ENCODE measurements around the gene CCDC80. TPM values are rescaled to one million over a fixed set of nuclear protein-coding genes. Genes with fewer than 3 reads are reported as not detected.

Gene CCDC80
- total RNA-seq, 8 experiments from 2014 or later = 1.3 to 681 (median 4.0) TPM

- H3K27ac ChIP-seq = no peak overlapping the region
- ATAC-seq (replicated peaks in 6 of 8) = no peak
- in situ Hi-C loops (cut with MboI; ENCODE audit: low pct_unique_long_range_greater_than_20kb in 2 of 9, low sequenced_read_pairs in 9 of 9, unreplicated experiment in 9 of 9) = loop anchor here in 6 of 9 experiments (25.0 kb wide), 3 partner anchors 185 to 660 kb away; partner anchors contain the start of genes CD200R1 (in 6 of the 6) and GTPBP8 (in 6 of the 6)
- H3K4me3 ChIP-seq = no peak overlapping the region
- 25 to 94% (median 81%) methylated on average over 1 to 4 of the region's 4 CpGs; no CpG with 5 or more reads in 1 of the 10 experiments for WGBS, 10 experiments
- peaks cover 16 to 20% of the 10 kb centered on the region in 2 donors for H3K4me1 ChIP-seq (replicated peaks in 1 of 2)
These were observed 13.5 kb downstream of the CCDC80 start for GRCh38 chr3:112627419-112627818.

GRCh38 chr3:112623717-112624116 lies 17.2 kb downstream of the CCDC80 start:
- no peak for ATAC-seq (replicated peaks in 6 of 8)
- Histone ChIP-seq H3K27ac (no peak overlapping the region), H3K4me1 (replicated peaks in 1 of 2) (no peaks in the 10 kb centered on the region), H3K4me3 (no peak overlapping the region)
- 60 to 100% (median 93%) methylated on average over 1 of the region's 1 CpG; no CpG with 5 or more reads in 4 of the 10 experiments for WGBS, 10 experiments
- in situ Hi-C loops (cut with MboI; ENCODE audit: low pct_unique_long_range_greater_than_20kb in 2 of 9, low sequenced_read_pairs in 9 of 9, unreplicated experiment in 9 of 9) = no loop called here

- 47 to 100% (median 82%) methylated on average over 1 to 5 of the region's 5 CpGs for WGBS, 10 experiments
- Histone ChIP-seq H3K4me3 (no peak overlapping the region), H3K4me1 (replicated peaks in 1 of 2) (no peaks in the 10 kb centered on the region), H3K27ac (no peak overlapping the region)
- in situ Hi-C loops (cut with MboI; ENCODE audit: low pct_unique_long_range_greater_than_20kb in 2 of 9, low sequenced_read_pairs in 9 of 9, unreplicated experiment in 9 of 9) = no loop called here
- ATAC-seq (replicated peaks in 6 of 8) = no peak
These were observed 17.7 kb downstream of the CCDC80 start for GRCh38 chr3:112623213-112623612.

DNA sequence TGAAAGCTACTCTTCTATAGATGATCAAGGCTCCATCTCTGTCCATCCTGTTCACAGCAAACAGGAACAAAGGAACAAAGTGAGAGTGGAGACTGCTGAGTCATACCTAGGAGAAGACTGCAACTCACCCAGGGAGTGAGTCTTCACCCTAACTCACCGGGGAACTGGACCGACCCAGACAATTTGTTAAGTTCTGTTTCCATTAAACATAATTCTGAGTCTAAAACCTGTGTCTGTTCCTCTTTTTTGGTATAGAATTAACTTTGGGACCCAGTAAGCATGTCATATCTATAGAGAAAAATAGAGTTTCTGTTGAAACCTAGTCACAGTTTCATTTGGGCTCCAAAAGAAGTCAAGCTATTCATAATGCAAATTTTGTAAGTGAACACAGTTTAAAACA lies 21.6 kb downstream of the CCDC80 start:
- in situ Hi-C loops (cut with MboI; ENCODE audit: low pct_unique_long_range_greater_than_20kb in 2 of 9, low sequenced_read_pairs in 9 of 9, unreplicated experiment in 9 of 9) = no loop called here
- Histone ChIP-seq H3K4me3 (no peak overlapping the region), H3K4me1 (replicated peaks in 1 of 2) (no peaks in the 10 kb centered on the region), H3K27ac (no peak overlapping the region)
- peak in 2 of 8 experiments; percentile 10 to 26 for ATAC-seq (replicated peaks in 6 of 8)
- 10 to 95% (median 69%) methylated on average over 1 to 2 of the region's 2 CpGs; no CpG with 5 or more reads in 2 of the 10 experiments for WGBS, 10 experiments

GRCh38 chr3:112617285-112617684 lies 23.7 kb downstream of the CCDC80 start:
- 60 to 100% (median 85%) methylated on average over 1 to 2 of the region's 2 CpGs; no CpG with 5 or more reads in 4 of the 10 experiments for WGBS, 10 experiments
- Histone ChIP-seq H3K4me1 (replicated peaks in 1 of 2) (peaks cover 0 to 3% of the 10 kb centered on the region in 2 donors), H3K4me3 (no peak overlapping the region), H3K27ac (no peak overlapping the region)
- peak in 1 of 8 experiments; percentile 54 for ATAC-seq (replicated peaks in 6 of 8)
- in situ Hi-C loops (cut with MboI; ENCODE audit: low pct_unique_long_range_greater_than_20kb in 2 of 9, low sequenced_read_pairs in 9 of 9, unreplicated experiment in 9 of 9) = no loop called here

DNA sequence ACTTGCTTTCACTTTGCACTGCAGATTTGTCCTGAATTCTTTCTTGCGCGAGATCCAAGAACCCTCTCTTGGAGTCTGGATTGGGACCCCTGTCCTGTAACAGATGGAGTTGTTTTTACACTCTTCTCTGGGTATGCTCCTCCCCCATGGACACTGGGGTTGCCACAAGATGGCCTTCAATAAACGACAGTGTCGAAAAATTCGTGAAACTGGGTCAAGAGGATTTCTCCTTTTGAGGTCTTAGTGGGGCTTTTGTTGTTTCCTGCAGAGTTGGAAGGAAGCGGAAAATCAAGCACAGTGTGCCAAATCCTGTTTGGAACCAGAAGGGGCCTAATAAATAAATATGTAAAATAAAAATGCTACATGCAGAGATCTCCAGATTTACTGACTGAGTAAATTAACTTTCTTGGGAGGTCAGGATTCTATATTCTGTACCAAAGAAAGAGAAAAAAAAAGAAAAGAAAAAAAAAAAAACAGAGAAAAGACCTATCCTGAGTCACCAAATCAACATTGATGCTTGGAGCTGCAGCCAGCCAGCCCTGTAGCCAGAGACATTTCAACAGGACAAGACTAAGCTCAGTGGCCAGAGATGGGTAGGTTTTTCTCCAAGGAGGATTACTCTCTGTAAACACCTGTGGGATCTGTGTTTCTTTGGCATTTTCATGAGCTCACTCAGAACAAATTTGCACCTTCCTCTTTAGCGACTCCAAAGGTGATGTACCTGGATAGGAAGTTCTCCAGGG lies 24.8 kb downstream of the CCDC80 start:
- 60 to 100% (median 79%) methylated on average over 1 to 7 of the region's 7 CpGs for WGBS, 10 experiments
- Histone ChIP-seq H3K4me3 (no peak overlapping the region), H3K4me1 (replicated peaks in 1 of 2) (peaks cover 0 to 12% of the 10 kb centered on the region in 2 donors), H3K27ac (no peak overlapping the region)
- in situ Hi-C loops (cut with MboI; ENCODE audit: low pct_unique_long_range_greater_than_20kb in 2 of 9, low sequenced_read_pairs in 9 of 9, unreplicated experiment in 9 of 9) = no loop called here
- ATAC-seq (replicated peaks in 6 of 8) = no peak

GRCh38 chr3:112611752-112612515 lies 29.0 kb downstream of the CCDC80 start:
- ATAC-seq (replicated peaks in 6 of 8) = peak in 4 of 8 experiments; percentile 16 to 83 (median 34)
- no peak overlapping the region for H3K4me3 ChIP-seq
- peaks cover 0 to 12% of the 10 kb centered on the region in 2 donors for H3K4me1 ChIP-seq (replicated peaks in 1 of 2)
- no peak overlapping the region for H3K27ac ChIP-seq
- in situ Hi-C loops (cut with MboI; ENCODE audit: low pct_unique_long_range_greater_than_20kb in 2 of 9, low sequenced_read_pairs in 9 of 9, unreplicated experiment in 9 of 9) = no loop called here
- 70 to 100% (median 84%) methylated on average over 1 to 4 of the region's 5 CpGs; no CpG with 5 or more reads in 2 of the 10 experiments for WGBS, 10 experiments

DNA sequence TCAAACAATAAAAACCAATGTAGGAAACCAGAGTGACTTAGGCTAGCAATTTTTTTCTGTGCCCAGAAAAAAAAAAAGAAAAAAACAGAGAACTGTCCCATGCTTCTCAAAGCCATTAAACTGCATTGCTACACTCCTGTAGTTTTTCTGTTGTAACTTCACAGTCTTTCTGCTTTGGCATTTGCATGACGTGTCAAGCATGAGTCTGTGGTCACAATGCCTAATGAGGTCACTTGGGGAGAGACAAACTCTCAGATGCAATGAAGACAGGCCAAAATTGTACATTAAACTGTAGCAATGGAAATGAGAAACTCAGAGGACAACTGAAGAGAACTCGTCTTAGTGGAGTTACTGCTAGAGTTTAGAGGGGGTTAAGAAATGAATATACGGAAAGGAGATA lies 30.8 kb downstream of the CCDC80 start:
- no peak overlapping the region for H3K27ac ChIP-seq
- in situ Hi-C loops (cut with MboI; ENCODE audit: low pct_unique_long_range_greater_than_20kb in 2 of 9, low sequenced_read_pairs in 9 of 9, unreplicated experiment in 9 of 9) = no loop called here
- 37 to 100% (median 83%) methylated on average over 2 to 3 of the region's 3 CpGs for WGBS, 10 experiments

GRCh38 chr3:112607863-112608262 lies 33.1 kb downstream of the CCDC80 start:
- in situ Hi-C loops (cut with MboI; ENCODE audit: low pct_unique_long_range_greater_than_20kb in 2 of 9, low sequenced_read_pairs in 9 of 9, unreplicated experiment in 9 of 9) = no loop called here
- H3K4me1 ChIP-seq (replicated peaks in 1 of 2) = peaks cover 6 to 19% of the 10 kb centered on the region in 2 donors
- no peak overlapping the region for H3K4me3 ChIP-seq
- no peak overlapping the region for H3K27ac ChIP-seq
- no peak for ATAC-seq (replicated peaks in 6 of 8)

More for the DNA sequence above, 30.8 kb downstream of the CCDC80 start:
- Histone ChIP-seq H3K4me3 (no peak overlapping the region), H3K4me1 (replicated peaks in 1 of 2) (peaks cover 6 to 17% of the 10 kb centered on the region in 2 donors)
- peak in 1 of 8 experiments; percentile 22 for ATAC-seq (replicated peaks in 6 of 8)

GRCh38 chr3:112606098-112606497 lies 34.8 kb downstream of the CCDC80 start:
- Histone ChIP-seq H3K27ac (peak overlapping the region in 1 of 2 donors; percentile 30), H3K4me1 (replicated peaks in 1 of 2) (peaks cover 6 to 7% of the 10 kb centered on the region in 2 donors), H3K4me3 (no peak overlapping the region)
- in situ Hi-C loops (cut with MboI; ENCODE audit: low pct_unique_long_range_greater_than_20kb in 2 of 9, low sequenced_read_pairs in 9 of 9, unreplicated experiment in 9 of 9) = no loop called here
- WGBS, 10 experiments = 43 to 100% (median 88%) methylated on average over 1 to 2 of the region's 2 CpGs; no CpG with 5 or more reads in 2 of the 10 experiments
- no peak for ATAC-seq (replicated peaks in 6 of 8)

- Histone ChIP-seq H3K4me3 (no peak overlapping the region), H3K27ac (peak overlapping the region in 1 of 2 donors; percentile 56)
- in situ Hi-C loops (cut with MboI; ENCODE audit: low pct_unique_long_range_greater_than_20kb in 2 of 9, low sequenced_read_pairs in 9 of 9, unreplicated experiment in 9 of 9) = no loop called here
These were observed 35.7 kb downstream of the CCDC80 start for GRCh38 chr3:112605285-112605684.

GRCh38 chr3:112604536-112604935 lies 36.4 kb downstream of the CCDC80 start:
- 0 to 100% (median 80%) methylated on average over 1 to 4 of the region's 4 CpGs; no CpG with 5 or more reads in 1 of the 10 experiments for WGBS, 10 experiments
- in situ Hi-C loops (cut with MboI; ENCODE audit: low pct_unique_long_range_greater_than_20kb in 2 of 9, low sequenced_read_pairs in 9 of 9, unreplicated experiment in 9 of 9) = no loop called here
- Histone ChIP-seq H3K4me1 (replicated peaks in 1 of 2) (peaks cover 6 to 7% of the 10 kb centered on the region in 2 donors), H3K4me3 (no peak overlapping the region), H3K27ac (peak overlapping the region in 1 of 2 donors; percentile 18)
- no peak for ATAC-seq (replicated peaks in 6 of 8)

More at GRCh38 chr3:112605285-112605684, 35.7 kb downstream of the CCDC80 start:
- peak in 7 of 8 experiments; percentile 7 to 100 (median 98) for ATAC-seq (replicated peaks in 6 of 8)
- H3K4me1 ChIP-seq (replicated peaks in 1 of 2) = peaks cover 6 to 7% of the 10 kb centered on the region in 2 donors
- WGBS, 10 experiments = 21 to 100% (median 60%) methylated on average over 1 to 9 of the region's 9 CpGs

- no peak overlapping the region for H3K27ac ChIP-seq
- H3K4me3 ChIP-seq = no peak overlapping the region
- in situ Hi-C loops (cut with MboI; ENCODE audit: low pct_unique_long_range_greater_than_20kb in 2 of 9, low sequenced_read_pairs in 9 of 9, unreplicated experiment in 9 of 9) = no loop called here
- ATAC-seq (replicated peaks in 6 of 8) = peak in 2 of 8 experiments; percentile 12 to 16
- H3K4me1 ChIP-seq (replicated peaks in 1 of 2) = peaks cover 6 to 7% of the 10 kb centered on the region in 2 donors
These were observed 38.6 kb downstream of the CCDC80 start for GRCh38 chr3:112602217-112602838.
